HG02678 (cell line): ENCODE measurements around the gene ERBB4.

Experiments used
- ATAC-seq: cut with Tn5 transposase; IDR thresholded peaks from one replicate; pipeline ENCODE4 v1.9.1; 2021; ENCODE audit warnings: mild to moderate bottlenecking, moderate library complexity; ENCODE audit not compliant: unreplicated experiment

The ERBB4 gene

DNA sequence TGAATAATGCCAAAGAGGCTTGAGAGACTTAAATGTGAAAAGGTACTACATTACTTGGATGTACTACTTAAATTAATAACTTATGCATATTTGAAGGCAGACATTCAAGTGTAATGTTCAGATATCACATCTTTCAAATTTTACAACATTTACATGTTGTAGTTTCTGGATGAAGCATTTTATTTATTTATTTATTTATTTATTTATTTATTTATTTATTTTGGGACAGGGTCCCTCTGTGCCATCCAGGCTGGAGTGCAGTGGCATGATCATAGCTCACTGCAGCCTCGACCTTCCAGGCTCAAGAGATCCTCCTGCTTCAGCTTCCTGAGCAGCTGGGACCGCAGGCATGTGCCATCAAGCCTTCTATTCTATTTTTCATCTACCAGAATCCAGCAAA lies 596.4 kb downstream of the ERBB4 start:
- no peak for ATAC-seq

DNA sequence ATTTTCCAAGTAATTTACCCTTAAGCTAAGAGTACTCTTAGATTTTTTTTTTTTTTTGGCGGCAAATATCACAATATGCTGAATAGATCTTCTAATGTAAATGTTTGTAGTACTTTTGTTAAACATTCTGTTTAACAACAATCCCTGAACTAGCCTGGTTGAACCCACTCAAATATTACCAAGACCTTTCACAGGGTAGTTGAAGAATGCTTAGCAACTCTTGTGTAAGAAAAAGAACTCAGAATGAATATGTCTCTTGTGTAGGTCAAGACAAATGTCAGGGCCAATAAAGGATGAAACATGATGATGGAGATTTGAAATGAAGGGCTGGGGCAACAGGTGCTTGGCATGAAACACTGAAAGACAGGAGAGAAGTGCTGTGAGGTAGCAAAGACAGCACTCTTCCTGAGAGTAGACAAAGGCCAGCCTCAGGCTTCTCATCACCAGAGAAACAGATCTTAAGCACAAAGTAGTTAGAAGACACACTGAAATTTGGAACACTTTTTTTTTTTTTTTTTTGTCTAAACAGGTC lies 597.3 kb downstream of the ERBB4 start:
- ATAC-seq, result no peak

DNA sequence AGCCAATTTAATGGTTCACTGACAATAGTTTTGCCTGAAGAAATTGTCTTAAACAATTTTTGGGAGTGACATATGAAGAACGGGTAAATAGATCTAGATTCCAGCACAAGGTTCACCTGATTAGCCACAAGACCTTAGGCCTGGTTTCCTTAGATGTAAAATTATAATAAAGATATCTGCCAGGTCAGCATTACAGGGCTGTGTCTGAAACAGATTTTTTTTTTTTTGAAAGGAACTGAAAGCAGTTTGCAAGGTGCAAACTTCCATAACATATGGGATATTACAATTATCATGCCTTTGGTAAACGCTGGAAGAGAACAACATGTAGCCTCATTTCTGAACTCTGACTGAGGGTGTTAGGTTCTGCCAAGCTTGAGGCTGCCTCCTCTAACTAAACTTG lies 599.4 kb downstream of the ERBB4 start:
- no peak for ATAC-seq

DNA sequence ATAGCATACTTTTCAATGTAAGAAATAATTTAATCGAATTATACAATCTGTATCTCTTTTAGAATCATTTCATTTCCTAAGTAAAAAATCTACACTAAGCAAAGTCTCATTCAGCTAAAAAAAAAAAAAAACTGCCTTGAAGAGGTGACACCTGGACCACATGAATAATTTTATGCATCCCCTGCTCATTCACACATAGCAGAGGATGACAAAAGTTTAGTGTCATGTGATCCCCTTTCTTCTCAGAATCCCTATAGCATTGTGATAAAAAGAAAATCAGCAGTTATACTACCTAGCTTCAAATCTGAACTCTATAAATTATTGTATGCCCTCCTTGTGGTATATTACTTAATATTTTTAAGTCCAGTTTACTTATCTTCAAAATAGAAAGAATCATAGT lies 603.8 kb downstream of the ERBB4 start:
- no peak for ATAC-seq

DNA sequence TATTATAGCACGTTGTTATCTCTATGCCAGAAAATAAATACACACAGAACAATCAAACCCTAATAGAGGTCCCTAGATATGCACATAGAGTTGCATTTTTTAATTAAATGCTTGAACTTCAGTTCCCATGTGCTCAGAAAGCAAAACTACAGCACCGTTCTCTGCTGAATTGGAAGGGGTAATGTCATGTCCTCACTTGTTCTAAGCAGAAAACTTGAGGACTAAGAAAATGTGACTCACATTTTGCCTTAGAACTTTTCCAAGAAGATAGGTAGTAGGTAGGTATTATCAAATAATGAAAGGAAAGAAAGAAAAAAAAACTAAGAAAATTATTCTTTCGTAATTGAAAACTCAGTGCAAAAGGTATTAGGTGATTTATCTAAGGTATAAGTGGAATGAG lies 607.3 kb downstream of the ERBB4 start:
- ATAC-seq, result no peak

DNA sequence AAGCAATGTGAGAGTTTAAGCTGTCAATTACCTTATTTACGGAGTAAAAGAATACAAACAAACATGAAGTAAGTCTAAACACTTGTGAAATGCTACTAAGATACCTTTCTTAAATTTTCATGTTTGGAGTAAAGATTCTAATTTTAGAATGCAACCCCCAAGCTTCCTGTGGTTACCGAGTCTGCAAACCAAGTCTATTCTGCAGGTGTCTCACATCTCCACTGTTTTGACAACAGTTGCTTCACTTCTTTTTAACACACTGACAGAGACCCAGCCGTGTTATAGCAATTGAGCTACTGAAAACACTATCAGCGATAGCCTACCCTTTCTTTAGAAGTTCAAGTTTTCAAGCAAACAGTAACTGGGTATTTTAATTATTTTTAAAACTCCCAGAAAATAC lies 608.3 kb downstream of the ERBB4 start:
- ATAC-seq, result peak; percentile 71

GRCh38 chr2:211928201-211928600 lies 610.4 kb downstream of the ERBB4 start:
- no peak for ATAC-seq

- no peak for ATAC-seq
Measured at GRCh38 chr2:211923019-211923418, 615.6 kb downstream of the ERBB4 start.

DNA sequence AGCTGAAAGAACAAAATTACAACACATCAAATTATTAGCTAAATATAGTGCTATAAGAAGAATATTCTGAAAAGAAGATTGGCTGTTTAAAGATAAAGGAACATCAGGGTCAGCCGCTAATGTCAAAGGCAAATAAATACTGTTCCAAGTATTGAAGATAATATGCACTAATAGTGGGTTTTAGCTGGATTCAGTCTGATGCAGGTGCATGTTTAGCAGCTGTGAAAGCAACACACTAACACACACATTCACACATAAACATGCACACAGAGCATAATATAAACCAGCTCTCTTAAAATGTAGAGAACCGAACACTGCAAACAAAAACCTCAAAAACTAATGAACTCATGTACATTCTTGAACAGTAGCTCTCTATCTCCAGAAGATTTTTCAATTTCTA lies 634.6 kb downstream of the ERBB4 start:
- no peak for ATAC-seq

- no peak for ATAC-seq
Measured at GRCh38 chr2:211901226-211901846, 637.3 kb downstream of the ERBB4 start.

DNA sequence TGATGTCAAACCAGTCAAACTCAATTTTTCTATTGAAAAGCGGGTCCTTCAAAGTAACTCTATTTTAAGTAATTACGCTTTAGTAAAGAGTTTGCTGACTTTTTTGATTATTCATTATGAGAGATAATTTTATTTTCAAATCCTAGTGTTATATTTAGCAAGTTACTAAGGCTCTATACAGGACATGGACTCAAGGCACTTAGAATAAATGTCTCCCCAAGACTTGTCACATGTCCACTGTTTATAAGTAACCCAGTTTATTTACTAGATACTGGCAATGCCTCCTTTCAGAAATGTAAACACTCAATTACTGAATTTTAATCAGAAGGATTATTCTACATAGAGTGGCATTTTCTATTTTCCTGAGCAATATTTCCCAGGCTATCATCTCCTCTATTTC lies 638.1 kb downstream of the ERBB4 start:
- ATAC-seq, result no peak

DNA sequence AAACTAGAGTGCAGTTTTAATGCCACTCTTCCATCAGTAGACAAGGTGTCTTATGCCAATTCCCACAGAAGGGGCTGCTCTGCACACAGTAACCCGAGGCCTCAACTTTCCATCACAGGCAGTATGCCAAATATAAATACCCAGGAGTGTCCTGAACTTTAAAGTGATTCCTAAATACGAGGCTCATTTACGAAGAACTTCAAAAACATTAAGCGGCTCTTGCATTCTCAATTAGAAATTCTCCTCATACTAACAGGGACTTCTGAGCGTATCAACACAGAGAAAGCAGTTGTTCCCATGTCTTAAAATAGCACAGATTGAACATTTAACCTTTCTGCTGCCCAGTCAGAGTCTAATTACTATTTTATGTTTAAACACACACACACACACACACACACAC lies 638.6 kb downstream of the ERBB4 start:
- no peak for ATAC-seq

GRCh38 chr2:211898702-211899101 lies 639.9 kb downstream of the ERBB4 start:
- no peak for ATAC-seq

DNA sequence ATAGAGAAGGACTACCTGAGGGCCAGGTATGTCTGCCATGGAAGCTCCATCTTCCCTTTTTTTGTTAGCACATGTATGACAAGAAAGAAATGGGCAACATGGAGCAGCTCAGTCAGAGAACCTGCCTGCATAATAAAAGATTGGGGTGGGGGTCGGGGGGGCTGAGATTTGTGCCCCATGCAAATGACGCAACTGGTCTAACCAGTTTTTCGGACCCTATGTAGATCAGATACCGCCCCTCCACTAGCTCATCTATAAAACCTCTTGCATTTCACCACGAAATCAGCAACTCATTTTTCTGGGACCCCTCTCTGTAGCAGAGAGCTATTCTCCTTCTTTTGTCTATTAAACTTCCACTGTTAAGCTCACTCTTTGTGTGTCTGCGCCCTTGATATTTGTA lies 657.2 kb downstream of the ERBB4 start:
- ATAC-seq, result no peak

- ATAC-seq, result no peak
Measured at GRCh38 chr2:211879323-211879722, 659.3 kb downstream of the ERBB4 start.

- ATAC-seq, result no peak
Measured at GRCh38 chr2:211877061-211877460, 661.5 kb downstream of the ERBB4 start.

GRCh38 chr2:211875488-211875887 lies 663.1 kb downstream of the ERBB4 start:
- ATAC-seq, result no peak

GRCh38 chr2:211868996-211869533 lies 669.5 kb downstream of the ERBB4 start:
- ATAC-seq, result no peak

GRCh38 chr2:211867845-211868451 lies 670.7 kb downstream of the ERBB4 start:
- ATAC-seq, result peak; percentile 88

- no peak for ATAC-seq
Measured at GRCh38 chr2:211864328-211864727, 674.3 kb downstream of the ERBB4 start.

DNA sequence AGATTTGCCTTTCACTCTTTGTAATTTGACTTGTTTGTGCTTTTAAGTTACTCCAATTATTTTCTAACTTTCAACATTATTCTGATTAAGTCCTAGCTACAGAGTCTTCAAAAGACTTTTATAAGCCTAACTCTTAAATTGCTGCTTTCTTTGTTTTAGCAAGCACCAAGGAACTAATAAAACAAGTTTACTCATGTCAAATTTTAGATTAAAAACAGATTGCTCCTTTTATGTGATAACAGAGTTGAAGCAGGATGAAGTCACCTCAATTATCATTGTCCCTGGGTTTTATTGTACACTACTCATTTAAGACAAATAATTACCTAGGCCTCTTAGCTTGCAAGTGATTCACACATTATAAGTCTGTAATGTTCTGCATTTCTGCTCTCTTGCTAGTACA lies 678.4 kb downstream of the ERBB4 start:
- no peak for ATAC-seq

GRCh38 chr2:211854832-211855231 lies 683.8 kb downstream of the ERBB4 start:
- no peak for ATAC-seq

DNA sequence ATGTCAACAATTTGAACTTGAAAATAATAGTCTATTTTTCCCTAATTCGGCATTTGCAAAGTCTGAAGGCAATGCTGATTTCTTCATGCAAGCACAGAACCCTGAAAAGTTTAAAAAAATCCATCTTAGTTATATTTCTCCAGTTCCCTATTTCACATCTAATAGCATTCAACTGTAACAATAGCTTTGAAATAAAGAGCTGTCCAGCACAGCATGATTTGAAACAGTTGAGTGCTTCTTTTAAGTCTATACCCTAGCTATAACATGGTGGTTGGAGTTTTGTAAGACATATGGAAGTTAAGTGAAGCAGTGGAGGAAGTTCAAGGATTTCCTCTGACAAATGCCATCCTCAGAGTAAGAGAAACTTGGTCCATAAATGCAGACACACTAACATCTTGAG lies 691.9 kb downstream of the ERBB4 start:
- no peak for ATAC-seq
